WI38 (cell line): ENCODE results near the gene NAA30.

Source experiments
- H3K4me3 ChIP-seq: 2 replicates; pipeline ENCODE4 v1.5.1; 2011; ENCODE audit warnings: low read depth, mild to moderate bottlenecking, control low read depth, low read length
- CTCF ChIP-seq: IDR thresholded peaks from 2 replicates; pipeline ENCODE4 v1.5.1; 2012; ENCODE audit warnings: low read depth, mild to moderate bottlenecking, control low read depth, low read length

NAA30 gene

GRCh38 chr14:57412341-57412740 lies 22.0 kb downstream of the NAA30 start:
- no peak for TF ChIP-seq CTCF
- no peak overlapping the region for H3K4me3 ChIP-seq

- no peak for TF ChIP-seq CTCF
- H3K4me3 ChIP-seq: no peak overlapping the region
Measured at GRCh38 chr14:57413849-57414248, 23.5 kb downstream of the NAA30 start.

GRCh38 chr14:57417228-57417627 lies 26.8 kb downstream of the NAA30 start:
- TF ChIP-seq CTCF: no peak
- H3K4me3 ChIP-seq: no peak overlapping the region

GRCh38 chr14:57418999-57419398 lies 28.6 kb downstream of the NAA30 start:
- TF ChIP-seq CTCF: no peak
- H3K4me3 ChIP-seq: no peak overlapping the region

GRCh38 chr14:57420033-57420432 lies 29.6 kb downstream of the NAA30 start:
- TF ChIP-seq CTCF: no peak

GRCh38 chr14:57420986-57421385 lies 30.6 kb downstream of the NAA30 start:
- H3K4me3 ChIP-seq: no peak overlapping the region
- TF ChIP-seq CTCF: no peak

More at GRCh38 chr14:57420033-57420432, 29.6 kb downstream of the NAA30 start:
- no peak overlapping the region for H3K4me3 ChIP-seq

GRCh38 chr14:57435923-57436322 lies 45.5 kb downstream of the NAA30 start:
- no peak overlapping the region for H3K4me3 ChIP-seq
- TF ChIP-seq CTCF: no peak
